GM12878 (cell line): ENCODE measurements around the gene PRR15L. TPM values are rescaled to one million over a fixed set of nuclear protein-coding genes. Genes with fewer than 3 reads are reported as not detected.

Source experiments
- ATAC-seq: fragments of 200-7000 bp; cut with Tn5 transposase; 3 replicates; pipeline ENCODE4 v1.9.1; 2020; ENCODE audit warnings: mild to moderate bottlenecking, moderate library complexity
- BruUV-seq: library from RNA; stranded (reverse); fragments of 400-500 nt; replicated peaks from 2 replicates; lab custom pipeline; 2021; lab: Mats Ljungman, UMichigan
- CTCF ChIA-PET: fragments of 300-600 bp; sonication (Branson Sonifier 250); formaldehyde crosslinking; extraction: SDS; loops from one replicate; lab custom pipeline; 2021; ENCODE audit warnings: inconsistent platforms; lab: Yijun Ruan, JAX
- POLR2A ChIA-PET: fragments of 350-600 bp; formaldehyde crosslinking; extraction: SDS; loops from one replicate; lab custom pipeline; 2021; ENCODE audit warnings: inconsistent platforms; lab: Charles Lee
- RAD21 ChIA-PET: fragments of 300-600 bp; sonication (Branson Sonifier 250); formaldehyde crosslinking; loops from one replicate; lab custom pipeline; 2023; ENCODE audit warnings: antibody characterized with exemption; ENCODE audit not compliant: unreplicated experiment; lab: Charles Lee
- SMC1A ChIA-PET: fragments of 300-600 bp; sonication (Branson Sonifier 250); formaldehyde crosslinking; loops from one replicate; lab custom pipeline; 2023; ENCODE audit not compliant: unreplicated experiment, uncharacterized antibody; lab: Charles Lee
- DNase-seq: peaks from one replicate; pipeline ENCODE4 v3.0.0-alpha.2; 2011; ENCODE audit warnings: low read depth, low spot score
- FAIRE-seq: peaks from 3 replicates; lab custom pipeline; 2011; peaks lifted over from hg19 to GRCh38; lab: Jason Lieb, UNC
- H2AFZ ChIP-seq: 2 replicates; pipeline ENCODE4 v1.6.0; 2011; ENCODE audit warnings: low read depth, low read length, control low read depth; ENCODE audit not compliant: control insufficient read depth
- H3K27ac ChIP-seq: 2 replicates; pipeline ENCODE4 v1.5.1; 2011; ENCODE audit warnings: control low read depth; ENCODE audit not compliant: control insufficient read depth, insufficient read depth
- H3K27me3 ChIP-seq, 2 experiments: replicated peaks in 1 of 2; 2 replicates each; pipeline versions ENCODE4 v1.6.0 to v1.6.1; 2011; ENCODE audit warnings: low read length in 1 of 2; ENCODE audit not compliant: control insufficient read depth in 2 of 2, insufficient read depth in 2 of 2
- H3K36me3 ChIP-seq, 2 experiments: 2 replicates each; pipeline ENCODE4 v1.5.1; 2011; ENCODE audit warnings: low read length in 1 of 2; ENCODE audit not compliant: control insufficient read depth in 2 of 2, insufficient read depth in 2 of 2
- H3K4me1 ChIP-seq: 2 replicates; pipeline ENCODE4 v1.6.1; 2011; ENCODE audit warnings: mild to moderate bottlenecking, low read length, moderate library complexity, mixed read lengths; ENCODE audit not compliant: control insufficient read depth, insufficient read depth
- H3K4me2 ChIP-seq: 2 replicates; pipeline ENCODE4 v1.6.0; 2011; ENCODE audit warnings: control low read depth; ENCODE audit not compliant: control insufficient read depth, insufficient read depth
- H3K4me3 ChIP-seq: fragments of 200-600 bp; sonication (generic); 2 replicates; pipeline ENCODE4 v1.5.1; 2016
- H3K79me2 ChIP-seq: 2 replicates; pipeline ENCODE4 v1.6.0; 2011; ENCODE audit warnings: low read length; ENCODE audit not compliant: control insufficient read depth, insufficient read depth
- H3K9ac ChIP-seq: 2 replicates; pipeline ENCODE4 v1.8.0; 2011; ENCODE audit warnings: low read length, control low read depth, mixed read lengths; ENCODE audit not compliant: control insufficient read depth, insufficient read depth
- H3K9me3 ChIP-seq: replicated peaks from 3 replicates; pipeline ENCODE4 v1.5.1; 2011; ENCODE audit warnings: mild to moderate bottlenecking, low read length; ENCODE audit not compliant: control insufficient read depth, insufficient read depth
- H4K20me1 ChIP-seq: 2 replicates; pipeline ENCODE4 v1.6.0; 2011; ENCODE audit not compliant: control insufficient read depth, insufficient read depth
- GATAD2B ChIP-seq: fragments of 450-650 bp; conservative IDR thresholded peaks from 2 replicates; pipeline ENCODE4 v1.6.1; 2017; ENCODE audit warnings: low read depth, mild to moderate bottlenecking, moderate library complexity
- IKZF1 ChIP-seq: fragments of 450-650 bp; conservative IDR thresholded peaks from 2 replicates; pipeline ENCODE4 v1.6.1; 2017; ENCODE audit warnings: antibody characterized with exemption, mild to moderate bottlenecking
- IKZF2 ChIP-seq, 2 experiments: fragments of 450-650 bp; IDR thresholded peaks; 2 replicates each; pipeline ENCODE4 v1.6.1; 2017; ENCODE audit warnings: mild to moderate bottlenecking in 2 of 2, moderate library complexity in 2 of 2
- KLF5 ChIP-seq: fragments of 450-650 bp; IDR thresholded peaks from 2 replicates; pipeline ENCODE4 v1.6.1; 2014; ENCODE audit warnings: mild to moderate bottlenecking; ENCODE audit not compliant: partially characterized antibody
- MTA3 ChIP-seq: IDR thresholded peaks from 2 replicates; pipeline ENCODE4 v1.6.1; 2012; ENCODE audit warnings: low read length, inconsistent platforms, borderline replicate concordance
- SMC3 ChIP-seq: IDR thresholded peaks from 2 replicates; pipeline ENCODE4 v1.6.1; 2011; ENCODE audit warnings: low read length, improper control_type of control experiment, borderline replicate concordance
- SUPT20H ChIP-seq: IDR thresholded peaks from 2 replicates; pipeline ENCODE4 v1.6.1; 2011; ENCODE audit warnings: low read depth, mild to moderate bottlenecking, low read length, moderate library complexity, borderline replicate concordance; ENCODE audit not compliant: control insufficient read depth
- USF2 ChIP-seq: IDR thresholded peaks from 2 replicates; pipeline ENCODE4 v1.6.1; 2011; ENCODE audit warnings: low read depth, low read length, improper control_type of control experiment, borderline replicate concordance
- WRNIP1 ChIP-seq: IDR thresholded peaks from 2 replicates; pipeline ENCODE4 v1.6.1; 2011; ENCODE audit warnings: low read depth, low read length, improper control_type of control experiment, borderline replicate concordance
- ZNF207 ChIP-seq: fragments of 450-650 bp; IDR thresholded peaks from 2 replicates; pipeline ENCODE4 v1.6.1; 2014; ENCODE audit warnings: antibody characterized with exemption, mild to moderate bottlenecking, borderline replicate concordance
- ZNF592 ChIP-seq: fragments of 450-650 bp; IDR thresholded peaks from 2 replicates; pipeline ENCODE4 v1.6.1; 2017; ENCODE audit warnings: mild to moderate bottlenecking, moderate library complexity
- WGBS: methylation state at CpG from one replicate; pipeline ENCODE4 v1.1.6; 2016; ENCODE audit warnings: low lambda C conversion rate; ENCODE audit not compliant: insufficient replicate concordance, insufficient coverage; ENCODE audit errors: missing lambda C conversion rate; 5-methylcytosine and 5-hydroxymethylcytosine counted together
- in situ Hi-C: fragments of 300-500 bp; cut with MboI; formaldehyde crosslinking; loops from 9 replicates; pipeline ENCODE4 v1.14.3; 2018; ENCODE audit warnings: mixed read lengths
- intact Hi-C: fragments of 100-400 bp; cut with micrococcal nuclease; formaldehyde crosslinking; loops from one replicate; pipeline ENCODE4 v1.14.2; 2022; ENCODE audit not compliant: unreplicated experiment
- polyA plus RNA-seq, 11 experiments: library from polyadenylated mRNA; depleted of rRNA in 4 of 11; unstranded in 6 of 11; stranded (reverse) in 5 of 11; fragments of >200 nt; fragmentation: Nextera tagmentation in 4 of 11; fragmentation: Illumina TruSeq in 1 of 11; extraction: Ambion mirVana in 4 of 11; extraction: Trizol in 1 of 11; gene quantifications; 1 replicate in 1 of 11; 2 replicates in 10 of 11; pipeline versions ENCODE4 v1.2.1 to v1.2.3, GENCODE V29; 2011 to 2016; ENCODE audit warnings: inconsistent platforms in 2 of 11, missing spikeins in 2 of 11, low read depth in 1 of 11
- total RNA-seq, 4 experiments: library from RNA; depleted of rRNA in 3 of 4; stranded (reverse); fragments of >200 nt in 3 of 4; fragmentation: Illumina TruSeq in 1 of 4; extraction: Trizol in 1 of 4; gene quantifications; 2 replicates each; pipeline versions ENCODE4 v1.2.1 to v1.2.3, GENCODE V29; 2013 to 2021
- TF ChIP-seq, protein P1 (sequence below): IDR thresholded peaks from 2 replicates; pipeline ENCODE4 v1.6.1; 2012; ENCODE audit warnings: improper control_type of control experiment, low read depth, low read length; ENCODE audit not compliant: insufficient replicate concordance

PRR15L gene
- total and polyA plus RNA-seq, 10 of the 15 experiments (the other 5 are each of a cell fraction or from before 2014, with no cell fraction given), result 0.11 to 0.18 TPM; not detected in 8

GRCh38 chr17:47966079-47966519 lies 8.4 kb upstream of the PRR15L start (continued):
- no peak for TF ChIP-seq ZNF592
- no peak for TF ChIP-seq WRNIP1
- no peak for TF ChIP-seq IKZF1
- no peak for TF ChIP-seq MTA3
- TF ChIP-seq SUPT20H, result no peak
- no peak for TF ChIP-seq KLF5

- no peak overlapping the region for H3K4me2 ChIP-seq
- 82% methylated on average over 5 of the region's 5 CpGs for WGBS
- in situ Hi-C loops, result no loop called here
- CTCF ChIA-PET, result interaction anchor here (1.2 to 14.3 kb wide), 2 partner anchors 19 to 53 kb away, joined by 4 to 463 read pairs; partner anchors contain the start of gene PNPO
- TF ChIP-seq, protein P1, sequence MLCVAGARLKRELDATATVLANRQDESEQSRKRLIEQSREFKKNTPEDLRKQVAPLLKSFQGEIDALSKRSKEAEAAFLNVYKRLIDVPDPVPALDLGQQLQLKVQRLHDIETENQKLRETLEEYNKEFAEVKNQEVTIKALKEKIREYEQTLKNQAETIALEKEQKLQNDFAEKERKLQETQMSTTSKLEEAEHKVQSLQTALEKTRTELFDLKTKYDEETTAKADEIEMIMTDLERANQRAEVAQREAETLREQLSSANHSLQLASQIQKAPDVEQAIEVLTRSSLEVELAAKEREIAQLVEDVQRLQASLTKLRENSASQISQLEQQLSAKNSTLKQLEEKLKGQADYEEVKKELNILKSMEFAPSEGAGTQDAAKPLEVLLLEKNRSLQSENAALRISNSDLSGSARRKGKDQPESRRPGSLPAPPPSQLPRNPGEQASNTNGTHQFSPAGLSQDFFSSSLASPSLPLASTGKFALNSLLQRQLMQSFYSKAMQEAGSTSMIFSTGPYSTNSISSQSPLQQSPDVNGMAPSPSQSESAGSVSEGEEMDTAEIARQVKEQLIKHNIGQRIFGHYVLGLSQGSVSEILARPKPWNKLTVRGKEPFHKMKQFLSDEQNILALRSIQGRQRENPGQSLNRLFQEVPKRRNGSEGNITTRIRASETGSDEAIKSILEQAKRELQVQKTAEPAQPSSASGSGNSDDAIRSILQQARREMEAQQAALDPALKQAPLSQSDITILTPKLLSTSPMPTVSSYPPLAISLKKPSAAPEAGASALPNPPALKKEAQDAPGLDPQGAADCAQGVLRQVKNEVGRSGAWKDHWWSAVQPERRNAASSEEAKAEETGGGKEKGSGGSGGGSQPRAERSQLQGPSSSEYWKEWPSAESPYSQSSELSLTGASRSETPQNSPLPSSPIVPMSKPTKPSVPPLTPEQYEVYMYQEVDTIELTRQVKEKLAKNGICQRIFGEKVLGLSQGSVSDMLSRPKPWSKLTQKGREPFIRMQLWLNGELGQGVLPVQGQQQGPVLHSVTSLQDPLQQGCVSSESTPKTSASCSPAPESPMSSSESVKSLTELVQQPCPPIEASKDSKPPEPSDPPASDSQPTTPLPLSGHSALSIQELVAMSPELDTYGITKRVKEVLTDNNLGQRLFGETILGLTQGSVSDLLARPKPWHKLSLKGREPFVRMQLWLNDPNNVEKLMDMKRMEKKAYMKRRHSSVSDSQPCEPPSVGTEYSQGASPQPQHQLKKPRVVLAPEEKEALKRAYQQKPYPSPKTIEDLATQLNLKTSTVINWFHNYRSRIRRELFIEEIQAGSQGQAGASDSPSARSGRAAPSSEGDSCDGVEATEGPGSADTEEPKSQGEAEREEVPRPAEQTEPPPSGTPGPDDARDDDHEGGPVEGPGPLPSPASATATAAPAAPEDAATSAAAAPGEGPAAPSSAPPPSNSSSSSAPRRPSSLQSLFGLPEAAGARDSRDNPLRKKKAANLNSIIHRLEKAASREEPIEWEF, result no peak
- no peak for TF ChIP-seq GATAD2B
- TF ChIP-seq USF2, result no peak
- no peak for TF ChIP-seq ZNF207
- no peak for TF ChIP-seq IKZF2 (IDR thresholded peaks at IDR 0.05)
- no peak for TF ChIP-seq SMC3
- TF ChIP-seq, all 136 proteins: peak for 0
- ATAC-seq (no peak), DNase-seq (no peak), FAIRE-seq (no peak)
- Histone ChIP-seq H3K36me3 (no peaks in the 10 kb centered on the region), H3K4me3 (no peak overlapping the region), H2AFZ (no peak overlapping the region), H4K20me1 (no peaks in the 10 kb centered on the region), H3K9me3 (no peaks in the 10 kb centered on the region), H3K79me2 (no peaks in the 10 kb centered on the region), H3K4me1 (no peaks in the 10 kb centered on the region), H3K9ac (no peak overlapping the region), H3K27ac (no peak overlapping the region), H3K27me3 (no peaks in the 10 kb centered on the region)
- SMC1A ChIA-PET, result interaction anchor here (0.9 to 1.6 kb wide), 2 partner anchors 15 kb away, joined by 3 to 7 read pairs; no protein-coding TSS in a partner anchor
- intact Hi-C loops, result no loop called here
- RAD21 ChIA-PET, result interaction anchor here (1.7 kb wide), 1 partner anchor 54 kb away, joined by 4 read pairs; no protein-coding TSS in a partner anchor
- POLR2A ChIA-PET, result no interaction called here
- BruUV-seq, result no TSS peak
These were observed 7.2 kb upstream of the PRR15L start for GRCh38 chr17:47964856-47965255.
